Measurements from ENCODE around the gene ZNF521.

ZNF521 gene

DNA sequence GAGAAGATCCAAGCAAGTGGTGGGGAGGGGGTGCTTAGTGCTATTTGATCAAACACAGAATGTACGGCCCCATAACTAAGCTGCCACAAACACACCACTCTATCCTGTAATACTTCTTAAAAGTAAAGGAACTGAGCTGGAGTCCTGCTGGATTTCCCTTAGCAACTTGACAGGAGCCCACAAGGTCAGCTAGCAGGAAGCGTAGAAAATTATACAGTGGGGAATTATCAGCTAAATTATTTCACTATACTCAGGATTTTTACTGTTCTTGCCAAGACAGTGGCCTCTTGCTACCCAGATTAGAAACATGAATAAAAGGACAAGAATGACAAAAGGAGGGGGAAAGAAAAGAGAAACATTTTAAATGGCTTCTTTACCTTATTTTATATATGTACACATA is 217.1 kb downstream of the ZNF521 start:
- peak in 1 of 2 donors; percentile 62 for DNase-seq (ENCODE audit: low read depth in 2 of 2)
- H3K4me3 ChIP-seq (replicated peaks in 1 of 2; ENCODE audit: low read depth in 2 of 2, low read length in 2 of 2), result no peak overlapping the region
- TF ChIP-seq, protein P1, sequence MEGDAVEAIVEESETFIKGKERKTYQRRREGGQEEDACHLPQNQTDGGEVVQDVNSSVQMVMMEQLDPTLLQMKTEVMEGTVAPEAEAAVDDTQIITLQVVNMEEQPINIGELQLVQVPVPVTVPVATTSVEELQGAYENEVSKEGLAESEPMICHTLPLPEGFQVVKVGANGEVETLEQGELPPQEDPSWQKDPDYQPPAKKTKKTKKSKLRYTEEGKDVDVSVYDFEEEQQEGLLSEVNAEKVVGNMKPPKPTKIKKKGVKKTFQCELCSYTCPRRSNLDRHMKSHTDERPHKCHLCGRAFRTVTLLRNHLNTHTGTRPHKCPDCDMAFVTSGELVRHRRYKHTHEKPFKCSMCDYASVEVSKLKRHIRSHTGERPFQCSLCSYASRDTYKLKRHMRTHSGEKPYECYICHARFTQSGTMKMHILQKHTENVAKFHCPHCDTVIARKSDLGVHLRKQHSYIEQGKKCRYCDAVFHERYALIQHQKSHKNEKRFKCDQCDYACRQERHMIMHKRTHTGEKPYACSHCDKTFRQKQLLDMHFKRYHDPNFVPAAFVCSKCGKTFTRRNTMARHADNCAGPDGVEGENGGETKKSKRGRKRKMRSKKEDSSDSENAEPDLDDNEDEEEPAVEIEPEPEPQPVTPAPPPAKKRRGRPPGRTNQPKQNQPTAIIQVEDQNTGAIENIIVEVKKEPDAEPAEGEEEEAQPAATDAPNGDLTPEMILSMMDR (IDR thresholded peaks at IDR 0.05; ENCODE audit: low read depth, low read length), result no peak

DNA sequence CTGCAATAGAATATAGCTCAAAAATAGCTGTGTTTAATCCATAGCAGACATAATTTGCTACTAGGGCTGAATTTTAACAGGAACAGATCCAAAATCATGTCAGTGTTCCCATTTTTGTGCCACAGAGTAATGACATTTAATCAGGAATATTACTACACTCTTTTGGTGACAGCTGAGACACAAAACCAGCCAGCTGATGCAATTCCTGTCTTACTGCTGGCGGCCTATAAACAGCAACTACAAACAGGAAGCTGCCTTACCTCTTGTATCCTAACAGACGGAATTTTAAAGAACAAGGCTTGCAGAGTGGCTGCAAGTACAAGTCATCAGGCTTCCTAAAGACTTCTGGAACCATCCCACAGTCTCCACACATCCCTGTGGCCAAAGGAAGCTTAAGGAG is 218.1 kb downstream of the ZNF521 start:
- DNase-seq (ENCODE audit: low read depth in 2 of 2), result peak in 1 of 2 donors; percentile 20
- H3K4me3 ChIP-seq (replicated peaks in 1 of 2; ENCODE audit: low read depth in 2 of 2, low read length in 2 of 2), result no peak overlapping the region
- TF ChIP-seq, protein P1 (IDR thresholded peaks at IDR 0.05; ENCODE audit: low read depth, low read length), result no peak

DNA sequence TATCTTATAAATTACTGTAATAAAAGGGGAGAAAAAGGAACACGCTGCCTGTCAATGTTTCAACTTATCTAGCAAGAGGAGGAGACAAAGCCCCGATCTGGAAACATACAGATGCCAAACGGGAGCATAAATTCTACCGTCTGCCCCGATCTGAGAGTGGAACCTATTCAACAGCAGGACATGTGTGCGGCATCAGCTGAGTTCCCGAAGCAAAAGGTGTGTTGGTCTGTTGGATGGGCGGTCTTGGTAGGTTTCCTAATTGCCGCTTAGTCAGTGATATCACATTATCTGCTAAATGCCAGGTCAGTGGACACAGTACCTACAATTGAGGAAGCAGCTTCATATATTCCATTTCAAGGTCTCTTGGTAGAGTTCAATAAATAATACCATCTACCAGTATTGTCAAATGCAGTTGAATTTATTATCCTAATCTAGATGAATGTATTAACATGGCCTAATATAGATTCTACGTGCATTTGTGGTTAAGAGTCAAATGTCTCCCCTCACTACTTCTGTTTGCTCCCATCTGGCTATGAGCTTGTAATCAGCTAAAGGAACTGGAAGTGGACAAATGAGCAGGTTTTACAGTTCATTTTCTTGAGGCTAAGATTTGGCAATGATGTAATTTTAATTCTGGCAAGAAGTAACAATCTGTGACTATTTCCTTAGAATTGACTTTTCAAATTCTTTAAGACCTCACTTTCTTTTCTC is 219.0 kb downstream of the ZNF521 start:
- DNase-seq (ENCODE audit: low read depth in 2 of 2), result no peak
- no peak overlapping the region for H3K4me3 ChIP-seq (replicated peaks in 1 of 2; ENCODE audit: low read depth in 2 of 2, low read length in 2 of 2)
- TF ChIP-seq, protein P1 (IDR thresholded peaks at IDR 0.05; ENCODE audit: low read depth, low read length), result no peak

DNA sequence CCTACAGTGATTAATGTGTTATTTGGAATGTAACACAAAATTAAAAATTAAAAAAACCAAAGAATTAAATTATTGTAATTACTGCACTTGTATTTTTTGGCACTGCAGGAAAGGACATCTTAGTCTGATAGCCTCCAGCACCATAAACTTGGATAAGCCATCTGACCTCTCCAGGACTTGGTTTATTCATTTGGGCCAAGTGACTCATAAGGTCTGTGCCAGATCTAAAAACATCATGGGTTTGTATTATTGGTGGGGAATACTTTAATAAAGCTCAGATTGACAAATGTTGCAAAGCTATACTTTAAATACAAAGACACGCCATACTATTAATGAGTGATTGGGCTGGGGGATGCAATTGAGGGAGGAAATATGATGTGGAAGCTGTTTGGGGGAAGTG is 225.2 kb downstream of the ZNF521 start:
- TF ChIP-seq, protein P1 (IDR thresholded peaks at IDR 0.05; ENCODE audit: low read depth, low read length), result no peak
- DNase-seq (ENCODE audit: low read depth in 2 of 2), result no peak
- no peak overlapping the region for H3K4me3 ChIP-seq (replicated peaks in 1 of 2; ENCODE audit: low read depth in 2 of 2, low read length in 2 of 2)

DNA sequence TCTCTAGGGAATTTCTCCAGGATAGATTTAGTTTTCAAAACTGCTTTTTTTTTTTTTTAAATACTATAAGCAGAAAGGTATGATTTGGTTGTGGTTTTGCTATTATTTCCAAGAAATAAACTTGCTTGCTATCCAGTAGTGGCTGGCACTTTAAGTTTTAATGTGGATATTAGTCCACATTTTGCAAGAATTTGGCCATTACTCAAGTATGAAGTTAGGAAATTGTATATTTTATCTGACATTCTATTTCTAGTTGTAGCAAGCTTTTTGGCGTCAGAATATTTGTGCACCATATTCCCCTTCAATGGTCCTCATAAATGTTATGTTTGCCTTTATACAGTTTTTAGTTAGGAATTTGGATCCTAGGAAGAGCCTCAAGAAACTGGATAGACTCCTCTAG is 226.3 kb downstream of the ZNF521 start:
- DNase-seq (ENCODE audit: low read depth in 2 of 2), result peak in 1 of 2 donors; percentile 69
- no peak overlapping the region for H3K4me3 ChIP-seq (replicated peaks in 1 of 2; ENCODE audit: low read depth in 2 of 2, low read length in 2 of 2)
- TF ChIP-seq, protein P1 (IDR thresholded peaks at IDR 0.05; ENCODE audit: low read depth, low read length), result no peak

DNA sequence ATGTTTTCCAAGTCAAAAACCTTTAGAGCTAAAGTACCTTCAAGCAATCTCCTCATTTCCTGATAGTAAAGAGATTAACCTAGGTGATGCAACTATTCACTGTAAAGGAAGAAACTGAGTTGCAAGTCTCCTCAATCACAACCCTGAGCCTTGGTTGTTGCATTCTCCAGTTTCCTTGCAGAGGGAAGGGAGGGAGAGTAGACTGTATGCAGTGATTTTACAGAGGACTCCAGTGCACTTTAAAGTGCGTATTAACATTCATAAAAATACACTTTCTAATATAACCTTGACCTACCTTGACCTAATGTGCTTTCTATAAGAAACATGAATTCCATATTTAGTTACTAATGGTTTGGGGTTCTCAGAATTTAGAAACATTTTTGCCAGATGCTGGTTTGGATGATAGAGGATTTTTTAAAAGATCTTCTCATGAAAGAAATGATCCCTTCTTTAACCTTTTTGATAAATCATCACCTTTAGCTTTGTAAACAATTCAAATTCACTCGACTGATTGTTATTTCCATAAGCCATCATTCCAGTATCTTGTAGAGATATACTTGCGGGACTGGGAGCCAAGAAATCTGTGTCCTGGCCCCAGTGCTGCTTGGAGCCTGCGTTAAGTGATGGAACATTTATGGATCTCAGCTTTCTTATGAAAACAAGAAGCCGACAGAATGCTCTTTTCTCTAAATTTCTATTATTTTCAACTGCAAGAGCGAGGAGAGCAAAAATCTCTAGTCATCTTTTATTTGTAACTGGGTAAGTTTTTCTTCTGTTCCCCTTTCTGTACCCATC is 228.3 kb downstream of the ZNF521 start:
- DNase-seq (ENCODE audit: low read depth in 2 of 2), result no peak
- TF ChIP-seq, protein P1 (IDR thresholded peaks at IDR 0.05; ENCODE audit: low read depth, low read length), result no peak
- no peak overlapping the region for H3K4me3 ChIP-seq (replicated peaks in 1 of 2; ENCODE audit: low read depth in 2 of 2, low read length in 2 of 2)
